DOHH2 (cell line): ENCODE data around the gene CTIF.

ENCODE experiments used
- CTCF ChIP-seq: fragments of 200-600 bp; sonication (generic); IDR thresholded peaks from one replicate; pipeline ENCODE4 v1.5.1; 2014; ENCODE audit warnings: antibody characterized with exemption, mild to moderate bottlenecking, low read depth, low read length; ENCODE audit not compliant: poor library complexity, severe bottlenecking
- EZH2phosphoT487 ChIP-seq: fragments of 200-600 bp; sonication (generic); IDR thresholded peaks from 2 replicates; pipeline ENCODE4 v1.6.1; 2017; ENCODE audit warnings: borderline replicate concordance, mild to moderate bottlenecking, antibody characterized with exemption, low read length, moderate library complexity, mixed read lengths

GRCh38 chr18:48777026-48777743 is 238.4 kb downstream of the CTIF start:
- peak; percentile 96 for TF ChIP-seq CTCF
- TF ChIP-seq EZH2phosphoT487 = no peak
